NCI-H1048 (cell line): ENCODE measurements around the gene ASRGL1.
"Not testable (repeated sequence)": the region's sequence is repeated elsewhere in the genome, so short reads cannot be mapped to it uniquely, and the experiment has no call there.

Source experiments
- DNase-seq: peaks from one replicate; lab custom pipeline; 2025; lab: John Stamatoyannopoulos, UW

The ASRGL1 gene

DNA sequence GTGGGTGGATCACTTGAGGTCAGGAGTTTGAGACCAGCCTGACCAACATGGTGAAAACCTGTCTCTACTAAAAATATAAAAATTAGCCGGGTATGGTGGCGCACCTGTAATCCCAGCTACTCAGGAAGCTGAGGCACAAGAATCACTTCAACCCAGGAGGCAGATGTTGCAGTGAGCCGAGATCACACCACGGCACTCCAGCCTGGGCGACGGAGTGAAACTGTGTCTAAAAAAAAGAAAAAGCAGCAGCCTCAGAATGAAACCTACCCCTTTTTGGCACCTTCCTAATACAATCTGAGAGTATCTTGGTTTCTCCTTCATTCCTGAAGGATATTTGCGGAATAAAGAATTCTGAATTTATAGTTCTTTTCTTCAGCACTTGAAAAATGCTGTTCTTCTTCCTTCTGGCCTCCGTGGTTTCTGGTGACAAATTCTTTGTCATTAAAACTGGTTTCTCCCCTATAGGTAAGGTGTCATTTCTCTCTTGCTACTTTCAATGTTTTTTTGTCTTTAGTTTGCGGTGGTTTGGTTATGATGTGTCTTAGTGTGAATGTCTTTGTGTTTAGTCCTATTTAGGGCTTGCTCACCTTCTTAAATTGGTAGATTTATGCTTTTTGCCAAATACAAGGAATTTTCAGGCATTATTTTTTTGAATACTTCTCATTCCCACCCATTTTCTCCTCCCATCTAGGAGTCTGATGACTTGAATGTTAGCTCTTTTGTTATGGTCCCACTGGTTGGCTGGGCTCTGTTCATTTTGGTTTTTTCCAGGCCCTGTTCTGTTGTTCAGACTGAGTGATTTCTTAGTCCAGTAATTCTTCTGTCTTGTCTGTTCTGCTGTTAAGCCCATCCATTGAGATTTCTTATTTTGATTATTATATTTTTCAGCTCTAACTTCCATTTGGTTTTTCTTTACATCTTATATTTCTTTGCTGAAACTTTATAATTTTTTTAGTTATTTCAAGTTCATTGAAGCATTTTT is 15.4 kb downstream of the ASRGL1 start:
- DNase-seq, result no peak

DNA sequence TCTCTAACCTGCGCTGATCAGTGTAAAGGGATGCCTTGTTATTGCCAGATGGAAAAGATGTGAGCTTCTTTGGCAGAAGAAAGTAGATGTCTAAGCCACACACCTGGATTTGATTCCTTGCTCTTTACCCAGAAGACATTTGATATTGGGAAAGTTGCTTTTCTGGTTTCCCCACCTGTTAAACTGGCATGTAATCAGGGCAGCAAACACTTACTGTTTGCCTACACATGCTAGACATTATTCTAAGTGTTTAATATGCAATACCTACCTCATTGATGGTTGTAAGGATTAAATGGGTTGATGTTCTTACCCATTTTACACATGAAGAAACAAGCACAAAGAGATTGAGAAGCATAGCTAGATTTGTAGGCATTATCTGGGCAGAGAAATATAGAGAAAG is 16.6 kb downstream of the ASRGL1 start:
- no peak for DNase-seq

DNA sequence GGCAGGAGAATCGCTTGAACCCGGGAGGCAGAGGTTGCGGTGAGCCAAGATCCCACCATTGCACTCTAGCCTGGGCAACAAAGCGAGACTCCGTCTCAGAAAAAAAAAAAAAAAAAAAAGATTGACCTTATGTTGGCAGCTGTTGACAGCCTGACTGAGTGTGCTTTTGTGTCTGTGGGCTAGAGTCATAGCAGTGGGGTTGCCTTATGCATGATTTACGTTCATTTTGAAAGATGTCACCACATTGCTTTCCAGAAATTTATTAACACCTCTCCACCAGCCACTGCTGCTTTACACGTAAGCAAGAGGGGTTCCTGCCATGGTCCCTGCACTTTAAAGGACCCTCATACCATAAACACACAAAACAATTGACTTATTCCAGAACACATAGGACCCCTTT is 21.0 kb downstream of the ASRGL1 start:
- no peak for DNase-seq

- no peak for DNase-seq
Measured at GRCh38 chr11:62359475-62359874, 22.2 kb downstream of the ASRGL1 start.

GRCh38 chr11:62360685-62361084 is 23.4 kb downstream of the ASRGL1 start:
- no peak for DNase-seq

- not testable (repeated sequence) for DNase-seq
Measured at GRCh38 chr11:62368861-62369477, 31.7 kb downstream of the ASRGL1 start.

DNA sequence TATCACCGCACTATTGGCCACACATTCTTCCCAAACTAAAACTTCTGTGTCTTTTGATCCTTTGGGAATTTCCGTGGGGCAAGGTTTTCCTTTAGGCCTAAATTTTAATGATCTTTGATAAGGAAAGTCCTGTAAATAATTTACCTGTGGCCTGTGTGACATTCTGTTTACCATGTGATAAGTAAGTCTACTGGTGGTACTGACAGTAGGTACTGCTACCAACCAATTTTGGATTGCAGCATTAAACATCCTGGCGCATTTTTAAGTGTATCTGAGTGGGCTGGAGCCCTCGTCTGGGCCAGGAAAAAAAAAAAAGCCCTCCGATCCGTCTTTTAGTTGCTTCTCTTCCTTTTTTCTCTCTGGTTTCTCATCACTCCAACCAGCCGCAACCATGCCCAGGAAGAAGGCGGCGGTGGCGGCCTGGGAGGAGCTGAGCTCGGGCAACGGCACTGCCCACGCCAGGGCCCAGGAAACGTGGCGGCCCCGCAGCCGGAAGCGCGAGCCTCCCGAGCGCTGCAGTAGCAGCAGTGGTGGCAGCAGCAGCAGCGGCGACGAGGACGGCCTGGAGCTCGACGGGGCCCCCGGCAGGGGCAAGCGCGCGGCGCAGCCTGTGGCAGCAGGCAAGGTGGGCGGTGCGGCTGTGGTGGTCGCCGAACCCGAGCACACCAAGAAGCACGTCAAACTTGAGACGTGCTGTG is 33.6 kb downstream of the ASRGL1 start:
- no peak for DNase-seq

- no peak for DNase-seq
Measured at GRCh38 chr11:62372871-62373270, 35.6 kb downstream of the ASRGL1 start.

DNA sequence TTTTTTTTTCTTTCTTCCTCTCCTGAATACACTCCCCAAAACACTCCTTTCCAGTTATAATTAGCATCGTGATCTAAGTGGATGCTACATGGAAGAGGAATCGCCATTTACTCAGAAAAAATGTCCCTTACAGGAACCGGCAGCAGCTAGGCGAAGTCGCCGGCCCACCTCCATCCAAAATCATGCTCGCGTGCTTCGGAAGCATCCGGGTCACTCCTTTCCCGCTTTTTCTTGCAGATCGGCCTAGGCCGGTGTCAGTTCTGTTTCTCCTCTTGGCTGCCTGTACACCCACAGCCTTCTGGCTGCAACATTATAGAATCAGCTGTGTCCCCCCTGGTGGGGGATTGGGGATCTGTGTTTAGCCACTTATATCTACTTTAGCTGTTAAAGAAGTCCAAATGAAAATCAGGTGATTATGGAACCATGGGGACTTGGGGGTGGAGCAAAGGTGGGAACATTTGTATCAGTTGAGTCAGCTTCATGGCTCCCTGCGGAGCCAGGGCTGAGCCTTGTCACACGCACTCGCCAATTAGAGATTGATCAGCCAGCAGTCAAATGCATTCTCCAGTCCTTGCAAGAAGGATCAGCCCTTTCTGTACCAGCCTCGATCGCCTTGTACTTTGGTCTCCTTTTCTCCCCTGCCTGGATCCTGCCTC is 36.3 kb downstream of the ASRGL1 start:
- no peak for DNase-seq

DNA sequence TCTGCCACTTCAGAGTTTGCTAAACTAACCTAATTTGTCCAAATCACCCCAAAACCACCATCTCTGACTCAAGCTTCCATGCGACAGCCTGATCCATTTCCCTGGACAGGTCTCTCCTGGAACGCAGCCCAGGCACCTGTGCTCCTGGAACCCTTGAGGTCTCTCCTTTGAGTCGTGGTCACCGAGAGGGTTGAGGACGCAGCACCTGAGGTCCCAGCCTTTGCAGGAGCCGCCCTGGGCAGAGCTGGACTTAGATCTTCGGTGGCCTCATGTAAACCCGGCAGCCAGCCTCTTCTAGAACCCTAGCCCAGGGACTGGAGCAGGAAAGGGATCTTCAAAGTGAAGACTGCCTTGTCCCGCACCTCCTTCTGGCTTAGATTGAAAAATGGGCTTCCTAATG is 37.6 kb downstream of the ASRGL1 start:
- DNase-seq, result no peak

DNA sequence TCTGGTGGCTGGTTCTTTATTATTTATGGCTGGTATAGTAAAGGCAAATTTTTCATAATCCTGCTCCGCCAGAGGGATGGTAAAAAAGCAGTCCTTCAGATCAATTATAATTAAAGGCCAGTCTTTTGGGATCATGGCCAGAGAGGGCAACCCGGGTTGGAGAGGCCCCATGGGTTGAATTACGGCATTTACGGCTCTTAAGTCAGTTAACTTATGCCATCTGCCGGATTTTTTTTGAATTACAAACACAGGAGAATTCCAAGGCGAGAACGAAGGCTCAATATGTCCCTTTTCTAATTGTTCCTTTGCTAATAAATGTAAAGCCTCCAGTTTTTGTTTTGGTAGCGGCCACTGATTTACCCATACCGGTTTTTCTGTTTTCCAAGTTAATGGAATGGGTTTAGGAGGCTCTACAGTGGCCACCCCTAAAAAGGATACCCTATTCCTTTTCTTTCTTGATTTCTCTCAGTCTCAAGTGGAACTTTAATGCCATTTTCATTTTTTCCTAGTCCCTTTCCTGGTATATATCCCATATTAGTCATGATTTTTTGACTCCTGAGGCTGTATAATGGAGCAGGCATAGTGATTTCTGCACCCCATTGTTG is 41.3 kb downstream of the ASRGL1 start:
- DNase-seq, result not testable (repeated sequence)

- not testable (repeated sequence) for DNase-seq
Measured at GRCh38 chr11:62379586-62379985, 42.3 kb downstream of the ASRGL1 start.

- DNase-seq, result peak; percentile 25
Measured at GRCh38 chr11:62380821-62381245, 43.6 kb downstream of the ASRGL1 start.

GRCh38 chr11:62383822-62384221 is 46.6 kb downstream of the ASRGL1 start:
- DNase-seq, result no peak

GRCh38 chr11:62386083-62386482 is 48.8 kb downstream of the ASRGL1 start:
- DNase-seq, result not testable (repeated sequence)

DNA sequence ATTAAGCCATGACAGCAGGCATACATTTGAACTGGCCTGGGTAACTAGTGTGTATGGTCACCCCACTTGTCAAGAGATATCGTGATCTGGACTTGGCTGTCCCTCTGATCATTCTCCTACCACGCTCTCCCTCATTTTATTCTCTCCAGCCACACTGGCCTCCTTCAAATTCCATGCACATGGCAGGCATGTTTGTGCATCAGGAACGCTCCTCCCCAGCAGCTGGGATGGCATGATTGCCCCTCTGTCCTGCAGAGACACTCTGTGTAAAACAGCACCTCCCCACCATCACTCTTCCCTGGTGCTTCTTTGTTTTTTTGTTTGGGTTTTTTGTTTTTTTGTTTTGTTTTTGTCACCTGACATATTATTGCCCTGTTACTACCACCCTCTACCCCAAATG is 50.1 kb downstream of the ASRGL1 start:
- no peak for DNase-seq

- no peak for DNase-seq
Measured at GRCh38 chr11:62388999-62389398, 51.8 kb downstream of the ASRGL1 start.

DNA sequence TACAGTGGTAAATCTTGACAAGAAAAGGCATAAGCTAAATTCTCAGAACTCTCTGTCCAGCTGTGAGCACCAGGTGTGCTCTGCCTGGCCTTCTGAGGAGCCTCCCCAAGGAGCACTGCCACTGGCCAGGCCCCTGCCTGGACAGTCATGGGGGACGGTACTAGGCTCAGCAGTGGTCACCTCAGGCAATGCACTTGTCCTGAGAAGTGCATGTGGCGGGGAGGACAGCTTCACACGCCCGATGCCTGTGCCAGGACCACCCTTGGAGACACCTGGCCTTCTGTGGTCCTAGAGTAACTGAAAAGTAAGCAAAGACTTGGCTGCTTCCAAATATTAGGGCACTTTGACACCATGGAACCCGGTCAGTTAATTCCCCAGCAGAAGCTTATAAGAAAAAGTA is 53.0 kb downstream of the ASRGL1 start:
- no peak for DNase-seq

GRCh38 chr11:62390722-62391121 is 53.5 kb downstream of the ASRGL1 start:
- no peak for DNase-seq

- no peak for DNase-seq
Measured at GRCh38 chr11:62391642-62392425, 54.6 kb downstream of the ASRGL1 start.

DNA sequence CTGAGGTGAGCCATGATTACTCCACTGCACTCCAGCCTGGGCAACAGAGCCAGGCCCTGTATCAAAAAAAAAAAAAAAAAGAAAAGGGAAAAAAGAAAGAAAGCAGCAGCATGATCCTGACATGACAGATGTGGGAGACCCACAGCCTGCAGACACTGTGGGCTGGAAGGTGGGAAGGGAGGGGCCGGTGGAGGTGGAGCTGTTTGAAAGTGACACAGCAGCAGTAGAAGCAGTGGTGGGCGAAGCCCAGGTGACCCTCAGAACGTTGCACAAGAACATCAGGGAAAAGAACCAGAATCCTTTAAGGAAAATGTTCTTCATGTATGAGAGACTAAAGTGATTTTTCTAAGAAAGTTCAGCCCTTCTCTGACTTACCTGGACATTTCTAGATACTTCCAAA is 55.3 kb downstream of the ASRGL1 start:
- DNase-seq, result no peak
